Colonic mucosa (tissue), 4 donors: ENCODE data around the gene DISC1. TPM values are rescaled to one million over a fixed set of nuclear protein-coding genes. Genes with fewer than 3 reads are reported as not detected.

Source experiments
- DNase-seq: peaks from one replicate; pipeline ENCODE4 v3.0.0-alpha.2; 2020
- H3K27ac ChIP-seq: fragments of 200-600 bp; one replicate; pipeline ENCODE4 v1.8.0; 2021
- H3K27me3 ChIP-seq: fragments of 200-600 bp; one replicate; pipeline ENCODE4 v1.8.0; 2021
- H3K36me3 ChIP-seq: fragments of 200-600 bp; one replicate; pipeline ENCODE4 v1.8.0; 2021
- H3K4me1 ChIP-seq: fragments of 200-600 bp; one replicate; pipeline ENCODE4 v1.8.0; 2021; ENCODE audit warnings: mild to moderate bottlenecking
- H3K4me3 ChIP-seq: fragments of 200-600 bp; one replicate; pipeline ENCODE4 v1.8.0; 2021
- H3K9ac ChIP-seq, 2 donors: one replicate each; pipeline ENCODE4 v1.7.0; 2013; ENCODE audit warnings: control low read depth in 2 of 2, low read depth in 2 of 2, low read length in 2 of 2
- H3K9me3 ChIP-seq: fragments of 200-600 bp; one replicate; pipeline ENCODE4 v1.8.0; 2021
- intact Hi-C: fragments of 100-400 bp; cut with DNase I; formaldehyde crosslinking; loops from one replicate; pipeline ENCODE4 v1.14.1; 2022
- total RNA-seq, 2 donors: library from RNA; stranded (reverse); fragmentation: NEBNext Ultra II Directional in 1 of 2; extraction: Animal tissue kit (Norgen Biotek cat#: 25700) in 1 of 2; gene quantifications; one replicate each; pipeline ENCODE4 v1.2.1, GENCODE V29; 2021
- TF ChIP-seq, protein P1 (sequence below): fragments of 200-600 bp; IDR thresholded peaks from one replicate; pipeline ENCODE4 v1.8.0; 2022; ENCODE audit warnings: antibody characterized with exemption, mild to moderate bottlenecking
- donor health status: healthy.
- donor health status: DM: no; HTN: no; CAD: no.
- donor health status: DM: no; HTN: no; CAD: no.

The DISC1 gene
- total RNA-seq, 2 donors from 2014 or later: 3.4 to 5.3 TPM

- Histone ChIP-seq H3K27me3 (no peaks in the 10 kb centered on the region), H3K4me3 (no peak overlapping the region), H3K9me3 (no peaks in the 10 kb centered on the region), H3K9ac (no peak overlapping the region), H3K4me1 (no peaks in the 10 kb centered on the region), H3K27ac (no peak overlapping the region), H3K36me3 (no peaks in the 10 kb centered on the region)
- intact Hi-C loops: no loop called here
- no peak for DNase-seq
- TF ChIP-seq, protein P1, sequence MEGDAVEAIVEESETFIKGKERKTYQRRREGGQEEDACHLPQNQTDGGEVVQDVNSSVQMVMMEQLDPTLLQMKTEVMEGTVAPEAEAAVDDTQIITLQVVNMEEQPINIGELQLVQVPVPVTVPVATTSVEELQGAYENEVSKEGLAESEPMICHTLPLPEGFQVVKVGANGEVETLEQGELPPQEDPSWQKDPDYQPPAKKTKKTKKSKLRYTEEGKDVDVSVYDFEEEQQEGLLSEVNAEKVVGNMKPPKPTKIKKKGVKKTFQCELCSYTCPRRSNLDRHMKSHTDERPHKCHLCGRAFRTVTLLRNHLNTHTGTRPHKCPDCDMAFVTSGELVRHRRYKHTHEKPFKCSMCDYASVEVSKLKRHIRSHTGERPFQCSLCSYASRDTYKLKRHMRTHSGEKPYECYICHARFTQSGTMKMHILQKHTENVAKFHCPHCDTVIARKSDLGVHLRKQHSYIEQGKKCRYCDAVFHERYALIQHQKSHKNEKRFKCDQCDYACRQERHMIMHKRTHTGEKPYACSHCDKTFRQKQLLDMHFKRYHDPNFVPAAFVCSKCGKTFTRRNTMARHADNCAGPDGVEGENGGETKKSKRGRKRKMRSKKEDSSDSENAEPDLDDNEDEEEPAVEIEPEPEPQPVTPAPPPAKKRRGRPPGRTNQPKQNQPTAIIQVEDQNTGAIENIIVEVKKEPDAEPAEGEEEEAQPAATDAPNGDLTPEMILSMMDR: no peak
Observed at GRCh38 chr1:231853588-231854207, 227.1 kb downstream of the DISC1 start.

DNA sequence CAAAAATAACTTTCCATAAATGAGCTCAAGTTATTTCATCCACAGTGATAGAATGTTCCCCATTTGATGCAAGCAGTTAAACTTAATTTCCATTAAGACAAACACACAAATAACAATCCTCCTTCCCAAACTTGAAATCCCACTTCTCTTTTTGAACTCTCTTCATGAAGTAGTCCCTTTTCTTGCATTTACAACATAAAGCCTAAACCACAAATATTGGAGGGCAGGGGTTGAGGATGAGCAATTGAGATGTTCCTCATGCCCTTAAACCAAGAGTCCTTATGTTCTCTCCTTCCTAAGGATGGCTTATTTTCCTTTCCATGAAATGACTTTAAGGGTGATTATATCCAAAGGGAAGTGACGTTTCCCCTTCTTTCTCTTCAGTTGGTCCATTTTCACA lies 228.8 kb downstream of the DISC1 start:
- Histone ChIP-seq H3K36me3 (no peaks in the 10 kb centered on the region), H3K27me3 (no peaks in the 10 kb centered on the region), H3K4me1 (no peaks in the 10 kb centered on the region), H3K9me3 (no peaks in the 10 kb centered on the region), H3K4me3 (no peak overlapping the region), H3K27ac (no peak overlapping the region), H3K9ac (no peak overlapping the region)
- intact Hi-C loops: no loop called here
- no peak for DNase-seq
- TF ChIP-seq, protein P1: no peak

DNA sequence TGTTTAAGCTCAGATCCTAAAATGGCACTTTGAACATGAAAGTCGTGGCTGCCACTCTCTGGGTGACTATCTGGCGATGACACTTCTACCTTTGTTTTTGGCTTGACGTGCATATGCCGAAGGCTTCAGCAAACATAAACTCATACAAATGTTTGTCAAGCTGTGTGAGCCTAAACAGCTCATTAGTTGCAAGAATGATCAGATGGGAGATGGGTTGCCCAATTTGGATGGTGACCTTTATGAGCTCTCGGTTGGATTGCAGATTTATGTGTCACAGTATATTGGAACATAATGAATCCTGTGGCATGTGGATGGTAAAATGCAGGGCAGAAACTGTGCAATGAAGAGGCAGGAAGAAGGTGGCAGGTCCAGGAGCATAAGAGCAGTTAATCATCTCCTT lies 229.3 kb downstream of the DISC1 start:
- intact Hi-C loops: no loop called here
- DNase-seq: no peak
- Histone ChIP-seq H3K4me3 (no peak overlapping the region), H3K9me3 (no peaks in the 10 kb centered on the region), H3K27ac (no peak overlapping the region), H3K27me3 (no peaks in the 10 kb centered on the region), H3K36me3 (no peaks in the 10 kb centered on the region), H3K9ac (no peak overlapping the region), H3K4me1 (no peaks in the 10 kb centered on the region)
- TF ChIP-seq, protein P1: no peak

GRCh38 chr1:231856426-231856825 lies 229.8 kb downstream of the DISC1 start:
- H3K9ac ChIP-seq: no peak overlapping the region
- no peaks in the 10 kb centered on the region for H3K27me3 ChIP-seq
- TF ChIP-seq, protein P1: no peak
- no peaks in the 10 kb centered on the region for H3K4me1 ChIP-seq
- no peaks in the 10 kb centered on the region for H3K36me3 ChIP-seq
- no peak overlapping the region for H3K27ac ChIP-seq
- H3K4me3 ChIP-seq: no peak overlapping the region
- no peaks in the 10 kb centered on the region for H3K9me3 ChIP-seq
- no peak for DNase-seq
- intact Hi-C loops: no loop called here

GRCh38 chr1:231856894-231857293 lies 230.3 kb downstream of the DISC1 start:
- Histone ChIP-seq H3K27ac (no peak overlapping the region), H3K9me3 (no peaks in the 10 kb centered on the region), H3K9ac (no peak overlapping the region), H3K4me3 (no peak overlapping the region), H3K4me1 (no peaks in the 10 kb centered on the region), H3K36me3 (no peaks in the 10 kb centered on the region), H3K27me3 (no peaks in the 10 kb centered on the region)
- intact Hi-C loops: no loop called here
- TF ChIP-seq, protein P1: no peak
- no peak for DNase-seq
